Adrenal gland (tissue), 5 donors: ENCODE measurements around the gene KLF15.

Source experiments
- CTCF ChIP-seq, 6 experiments: fragments of 450-650 bp in 4 of 6; fragments of 200-600 bp in 2 of 6; sonication (generic) in 1 of 6; IDR thresholded peaks; 1 replicate in 5 of 6; 2 replicates in 1 of 6; pipeline versions ENCODE4 v1.5.1 to v1.8.0; 2016 to 2021; ENCODE audit warnings: antibody characterized with exemption in 6 of 6, mild to moderate bottlenecking in 2 of 6, moderate library complexity in 1 of 6
- POLR2A ChIP-seq, 2 donors: fragments of 450-650 bp; IDR thresholded peaks; one replicate each; pipeline ENCODE4 v1.6.1; 2017; ENCODE audit warnings: antibody characterized with exemption in 2 of 2, mild to moderate bottlenecking in 2 of 2, moderate library complexity in 1 of 2
- donor health status: DM: no; HTN: no; CAD: no.

- TF ChIP-seq POLR2A (IDR thresholded peaks at IDR 0.05) (no peak), CTCF (IDR thresholded peaks at IDR 0.05) (no peak)
These were observed 15.4 kb upstream of the KLF15 start for GRCh38 chr3:126372413-126373145.
